Measurements from ENCODE around the gene PDZK1.
A peak's percentile ranks its signal among the peaks of the same experiment; 100 is the strongest.

The PDZK1 gene

GRCh38 chr1:145690587-145691558, 16.3 kb downstream of the PDZK1 start:
- Histone ChIP-seq H3K9me3 (ENCODE audit: control insufficient read depth, insufficient read depth, low read depth, low read length) (no peaks in the 10 kb centered on the region), H3K36me3 (ENCODE audit: control insufficient read depth in 2 of 2, insufficient read depth in 1 of 2, low read length in 2 of 2) (no peaks in the 10 kb centered on the region), H3K4me3 (ENCODE audit: low read depth, low read length) (no peak overlapping the region), H3K27ac (ENCODE audit: extremely low read depth, low read depth, low read length) (no peak overlapping the region), H3K4me1 (ENCODE audit: control insufficient read depth, insufficient read depth, low read length) (no peaks in the 10 kb centered on the region)
- TF ChIP-seq HOXD13 (CRISPR knock-in tag; IDR thresholded peaks at IDR 0.05; ENCODE audit: borderline replicate concordance): no peak
- TF ChIP-seq ZNF585B (tag by site-specific recombination; IDR thresholded peaks at IDR 0.05): no peak
- no peak for TF ChIP-seq HIC1 (tag by site-specific recombination; IDR thresholded peaks at IDR 0.05)
- TF ChIP-seq KLF1 (tag by site-specific recombination; IDR thresholded peaks at IDR 0.05): no peak
- TF ChIP-seq ZEB2 (tag by site-specific recombination; IDR thresholded peaks at IDR 0.05): no peak
- no peak for TF ChIP-seq ZNF280C (tag by site-specific recombination; IDR thresholded peaks at IDR 0.05)
- no peak for TF ChIP-seq PBX3 (CRISPR knock-in tag; IDR thresholded peaks at IDR 0.05)
- no peak for TF ChIP-seq ZNF37A (tag by site-specific recombination; IDR thresholded peaks at IDR 0.05)
- CTCF ChIA-PET: interaction anchor here (0.6 to 1.2 kb wide), 2 partner anchors 26 to 342 kb away, joined by 4 to 5 read pairs; no protein-coding TSS in a partner anchor
- POLR2A ChIA-PET: no interaction called here

- ChIA-PET CTCF (no interaction called here), POLR2A (no interaction called here)
- TF ChIP-seq SCRT2 (tag by site-specific recombination; IDR thresholded peaks at IDR 0.05): 0 out of 2 replicates have a peak, but pooled peaks have one; percentile 13
- TF ChIP-seq ZBTB26 (tag by site-specific recombination; optimal IDR thresholded peaks at IDR 0.05): no peak
- no peaks in the 10 kb centered on the region for H3K36me3 ChIP-seq (ENCODE audit: control insufficient read depth in 2 of 2, insufficient read depth in 1 of 2, low read length in 2 of 2)
- H3K4me3 ChIP-seq (ENCODE audit: low read depth, low read length): no peak overlapping the region
- no peak overlapping the region for H3K27ac ChIP-seq (ENCODE audit: extremely low read depth, low read depth, low read length)
- H3K4me1 ChIP-seq (ENCODE audit: control insufficient read depth, insufficient read depth, low read length): no peaks in the 10 kb centered on the region
- H3K9me3 ChIP-seq (ENCODE audit: control insufficient read depth, insufficient read depth, low read depth, low read length): no peaks in the 10 kb centered on the region
Measured at GRCh38 chr1:145689922-145690321, 17.2 kb downstream of the PDZK1 start.

GRCh38 chr1:145688924-145689323, 18.2 kb downstream of the PDZK1 start:
- TF ChIP-seq ZBTB48 (tag by site-specific recombination; IDR thresholded peaks at IDR 0.05): no peak
- no peak for TF ChIP-seq HOXD13 (CRISPR knock-in tag; IDR thresholded peaks at IDR 0.05; ENCODE audit: borderline replicate concordance)
- TF ChIP-seq KLF9 (tag by site-specific recombination; IDR thresholded peaks at IDR 0.05; ENCODE audit: low read depth): no peak
- no peak for TF ChIP-seq HIC1 (tag by site-specific recombination; IDR thresholded peaks at IDR 0.05)
- Histone ChIP-seq H3K4me1 (ENCODE audit: control insufficient read depth, insufficient read depth, low read length) (no peaks in the 10 kb centered on the region), H3K27ac (ENCODE audit: extremely low read depth, low read depth, low read length) (no peak overlapping the region), H3K4me3 (ENCODE audit: low read depth, low read length) (no peak overlapping the region), H3K9me3 (ENCODE audit: control insufficient read depth, insufficient read depth, low read depth, low read length) (no peaks in the 10 kb centered on the region), H3K36me3 (ENCODE audit: control insufficient read depth in 2 of 2, insufficient read depth in 1 of 2, low read length in 2 of 2) (no peaks in the 10 kb centered on the region)
- POLR2A ChIA-PET: interaction anchor here (1.2 kb wide), 1 partner anchor 33 kb away, joined by 3 read pairs; no protein-coding TSS in a partner anchor
- CTCF ChIA-PET: no interaction called here
